Measurements from ENCODE around the gene OLFM4. TPM values are rescaled to one million over a fixed set of nuclear protein-coding genes. Genes with fewer than 3 reads are reported as not detected.
"Not testable (repeated sequence)": the region's sequence is repeated elsewhere in the genome, so short reads cannot be mapped to it uniquely, and the experiment has no call there.

Gene OLFM4
- total RNA-seq, 4 donors from 2014 or later, result 0.09 to 0.79 (median 0.13) TPM; not detected in 1

DNA sequence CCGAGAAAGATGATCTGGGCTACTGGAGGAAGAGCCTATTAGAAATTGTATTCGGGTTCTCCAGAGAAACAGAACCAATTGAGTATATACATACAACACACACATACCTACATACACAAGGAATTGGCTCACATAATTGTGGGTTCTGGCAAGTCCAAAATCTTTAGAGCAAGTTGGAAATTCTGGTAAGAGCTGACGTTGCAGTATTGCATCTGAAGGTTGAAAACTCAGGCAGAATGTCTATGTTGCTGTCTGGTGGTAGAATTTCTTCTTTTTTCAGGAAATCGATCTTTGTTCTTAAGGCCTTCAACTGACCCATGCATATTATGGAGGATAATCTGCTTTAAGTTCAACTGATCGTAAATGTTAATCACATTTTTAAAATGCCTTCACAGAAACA lies 15.5 kb upstream of the OLFM4 start:
- ATAC-seq (ENCODE audit: low FRiP score) (no peak), DNase-seq (ENCODE audit: low spot score) (no peak)
- no peak for TF ChIP-seq CTCF (IDR thresholded peaks at IDR 0.05)

DNA sequence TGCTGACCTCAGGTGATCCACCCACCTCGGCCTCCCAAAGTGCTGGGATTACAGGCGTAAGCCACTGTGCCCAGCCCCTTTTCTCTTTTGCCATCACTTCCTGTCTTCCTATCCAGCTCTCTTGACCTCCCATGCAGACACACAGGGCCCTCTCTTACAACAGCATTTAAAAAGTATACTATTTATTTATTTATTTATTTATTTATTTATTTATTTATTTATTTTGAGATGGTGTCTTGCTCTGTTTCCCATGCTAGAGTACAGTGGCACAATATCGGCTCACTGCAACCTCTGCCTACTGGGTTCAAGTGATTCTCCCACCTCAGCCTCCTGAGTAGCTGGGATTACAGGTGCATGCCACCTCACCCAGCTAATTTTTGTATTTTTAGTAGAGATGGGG lies 14.6 kb upstream of the OLFM4 start:
- ATAC-seq (ENCODE audit: low FRiP score); DNase-seq (ENCODE audit: low spot score): not testable (repeated sequence)

- ATAC-seq (ENCODE audit: low FRiP score), result no peak
- no peak for DNase-seq (ENCODE audit: low spot score)
- TF ChIP-seq CTCF (IDR thresholded peaks at IDR 0.05), result no peak
Observed at GRCh38 chr13:53014495-53015443, 13.8 kb upstream of the OLFM4 start.

GRCh38 chr13:53015971-53016370 lies 12.6 kb upstream of the OLFM4 start:
- no peak for TF ChIP-seq CTCF (IDR thresholded peaks at IDR 0.05)
- DNase-seq (ENCODE audit: low spot score) (no peak), ATAC-seq (ENCODE audit: low FRiP score) (no peak)

- ATAC-seq (ENCODE audit: low FRiP score) (no peak), DNase-seq (ENCODE audit: low spot score) (no peak)
- no peak for TF ChIP-seq CTCF (IDR thresholded peaks at IDR 0.05)
Observed at GRCh38 chr13:53017433-53017970, 11.1 kb upstream of the OLFM4 start.

- DNase-seq (ENCODE audit: low spot score) (no peak), ATAC-seq (ENCODE audit: low FRiP score) (no peak)
- no peak for TF ChIP-seq CTCF (IDR thresholded peaks at IDR 0.05)
Observed at GRCh38 chr13:53018690-53019647, 9.6 kb upstream of the OLFM4 start.

GRCh38 chr13:53020764-53021335 lies 7.8 kb upstream of the OLFM4 start:
- ATAC-seq (ENCODE audit: low FRiP score) (no peak), DNase-seq (ENCODE audit: low spot score) (no peak)
- TF ChIP-seq CTCF (IDR thresholded peaks at IDR 0.05), result no peak

Measured in omental fat pad (tissue), 4 donors.